ENCODE results near the gene ZNF283. TPM values are rescaled to one million over a fixed set of nuclear protein-coding genes. Genes with fewer than 3 reads are reported as not detected.

ZNF283 gene
- total and polyA plus RNA-seq, 2 of the 13 experiments (the other 11 are each of a cell fraction or from before 2014, with no cell fraction given) = 2.0 to 11.1 TPM

GRCh38 chr19:43818500-43818899, 8.6 kb upstream of the ZNF283 start (continued):
- no peak for TF ChIP-seq NFAT5 (CRISPR knock-in tag; IDR thresholded peaks at IDR 0.05)
- no peak for TF ChIP-seq GABPB1 (CRISPR knock-in tag; IDR thresholded peaks at IDR 0.05)
- TF ChIP-seq ZNF619 (CRISPR knock-in tag; IDR thresholded peaks at IDR 0.05) = no peak
- TF ChIP-seq SIX1 (CRISPR knock-in tag; IDR thresholded peaks at IDR 0.05; ENCODE audit: borderline replicate concordance) = no peak
- TF ChIP-seq RCOR2 (CRISPR knock-in tag; IDR thresholded peaks at IDR 0.05) = no peak
- no peak for TF ChIP-seq FOXC1 (CRISPR knock-in tag; IDR thresholded peaks at IDR 0.05; ENCODE audit: borderline replicate concordance)

GRCh38 chr19:43820098-43820883, 6.8 kb upstream of the ZNF283 start:
- WGBS (ENCODE audit: low lambda C conversion rate) = 67% methylated on average over 48 of the region's 48 CpGs
- intact Hi-C loops (cut with micrococcal nuclease; ENCODE audit: unreplicated experiment) = loop anchor here (10.0 kb wide), 1 partner anchor 115 kb away; the partner anchor contains the start of gene ZNF45
- H4K20me1 ChIP-seq (ENCODE audit: insufficient read depth, low read length) = no peaks in the 10 kb centered on the region
- FAIRE-seq (no peak), DNase-seq (ENCODE audit: low spot score) (no peak), ATAC-seq (no peak)
- no TSS peak for BruUV-seq (replicated peaks)
- no peaks in the 10 kb centered on the region for H3K4me1 ChIP-seq (ENCODE audit: insufficient read depth, low read length)
- H3K27me3 ChIP-seq (ENCODE audit: control insufficient read depth in 1 of 2, insufficient read depth in 2 of 2, low read length in 2 of 2) = no peaks in the 10 kb centered on the region; a peak in 2 of 5 replicates
- in situ Hi-C loops (cut with HindIII; ENCODE audit: extremely low pct_ligation_motif_present, low pct_unique_long_range_greater_than_20kb) = no loop called here
- H3K27ac ChIP-seq (ENCODE audit: extremely low read length, insufficient read depth, low read length) = no peak overlapping the region
- H3K79me2 ChIP-seq (ENCODE audit: insufficient read depth, low read length) = no peaks in the 10 kb centered on the region
- H3K9ac ChIP-seq (ENCODE audit: insufficient read depth, low read depth, low read length) = no peak overlapping the region
- H3K36me3 ChIP-seq (replicated peaks in 1 of 2; ENCODE audit: control insufficient read depth in 1 of 2, insufficient read depth in 2 of 2, low read length in 2 of 2) = no peaks in the 10 kb centered on the region
- POLR2A ChIA-PET = no interaction called here
- H3K4me3 ChIP-seq (replicated peaks in 1 of 3; ENCODE audit: insufficient read depth in 1 of 3, low read depth in 2 of 3, low read length in 3 of 3) = no peak overlapping the region
- no peaks in the 10 kb centered on the region for H3K9me3 ChIP-seq (ENCODE audit: low read length)
- CTCF ChIA-PET (ENCODE audit: low intra/inter-chr PET ratio, low total read pairs) = no interaction called here
- H2AFZ ChIP-seq (ENCODE audit: low read length) = no peak overlapping the region
- no peak overlapping the region for H3K4me2 ChIP-seq (ENCODE audit: low read depth, low read length)
- TF ChIP-seq TFDP1 (CRISPR knock-in tag; IDR thresholded peaks at IDR 0.05; ENCODE audit: borderline replicate concordance) (no peak), ZNF354B (CRISPR knock-in tag; IDR thresholded peaks at IDR 0.05) (no peak), SMAD9 (CRISPR knock-in tag; IDR thresholded peaks at IDR 0.05) (no peak), ESRRA (CRISPR knock-in tag; IDR thresholded peaks at IDR 0.05; ENCODE audit: low read depth) (no peak), ZNF879 (CRISPR knock-in tag; IDR thresholded peaks at IDR 0.05) (no peak), ZNF530 (CRISPR knock-in tag; IDR thresholded peaks at IDR 0.05; ENCODE audit: low read depth) (no peak), KDM3A (CRISPR knock-in tag; IDR thresholded peaks at IDR 0.05; ENCODE audit: low read depth) (no peak), HDAC6 (IDR thresholded peaks at IDR 0.05; ENCODE audit: low read depth, low read length) (no peak), MBNL3 (CRISPR knock-in tag; conservative IDR thresholded peaks at IDR 0.05) (no peak), REL (CRISPR knock-in tag; conservative IDR thresholded peaks at IDR 0.05) (no peak), IKZF4 (CRISPR knock-in tag; IDR thresholded peaks at IDR 0.05; ENCODE audit: borderline replicate concordance, low read depth, not compliant biosample characterization) (no peak), ZZZ3 (CRISPR knock-in tag; IDR thresholded peaks at IDR 0.05; ENCODE audit: borderline replicate concordance) (no peak)

All from HepG2 (cell line).